Endothelial cell of umbilical vein (primary cell): ENCODE measurements around the gene ICAM1. TPM values are rescaled to one million over a fixed set of nuclear protein-coding genes. Genes with fewer than 3 reads are reported as not detected.

Source experiments
- BruUV-seq: library from RNA; stranded (reverse); fragments of 400-500 nt; replicated peaks from 2 replicates; lab custom pipeline; 2021; lab: Mats Ljungman, UMichigan
- CTCF ChIA-PET: fragments of 300-600, 350-600 bp; sonication (Branson Sonifier 250); formaldehyde crosslinking; loops from one replicate; lab custom pipeline; 2021; ENCODE audit warnings: antibody characterized with exemption, inconsistent platforms; lab: Charles Lee
- POLR2A ChIA-PET: fragments of 300-600, 350-600 bp; sonication (Branson Sonifier 250); formaldehyde crosslinking; loops from one replicate; lab custom pipeline; 2021; ENCODE audit warnings: antibody characterized with exemption, inconsistent platforms; lab: Charles Lee
- DNase-seq: peaks from one replicate; pipeline ENCODE4 v3.0.0-alpha.2; 2011; ENCODE audit warnings: low read depth, low spot score
- FAIRE-seq: peaks from 2 replicates; lab custom pipeline; 2011; peaks lifted over from hg19 to GRCh38; lab: Jason Lieb, UNC
- H2AFZ ChIP-seq: 2 replicates; pipeline ENCODE4 v1.6.0; 2012; ENCODE audit warnings: low read depth, low read length, control low read depth, inconsistent platforms
- H3K27ac ChIP-seq: 2 replicates; pipeline ENCODE4 v1.5.1; 2011; ENCODE audit warnings: low read depth, mild to moderate bottlenecking, control low read depth, low read length, moderate library complexity; ENCODE audit not compliant: insufficient read depth
- H3K27me3 ChIP-seq, 2 experiments: 2 replicates each; pipeline versions ENCODE4 v1.6.0 to v1.6.1; 2011; ENCODE audit warnings: low read length in 2 of 2, mixed read lengths in 1 of 2; ENCODE audit not compliant: control insufficient read depth in 2 of 2, insufficient read depth in 2 of 2
- H3K36me3 ChIP-seq, 2 experiments: 2 replicates in 1 of 2; 3 replicates in 1 of 2; pipeline ENCODE4 v1.5.1; 2011; ENCODE audit warnings: low read length in 2 of 2, mild to moderate bottlenecking in 1 of 2, moderate library complexity in 1 of 2; ENCODE audit not compliant: control insufficient read depth in 2 of 2, insufficient read depth in 2 of 2; ENCODE audit errors: extremely low read depth in 1 of 2
- H3K4me1 ChIP-seq: 3 replicates; pipeline ENCODE4 v1.5.1; 2011; ENCODE audit warnings: mild to moderate bottlenecking, low read length; ENCODE audit not compliant: control insufficient read depth, insufficient read depth; ENCODE audit errors: extremely low read depth
- H3K4me2 ChIP-seq: 2 replicates; pipeline ENCODE4 v1.6.1; 2011; ENCODE audit warnings: low read length, control low read depth, mixed read lengths; ENCODE audit not compliant: insufficient read depth
- H3K4me3 ChIP-seq, 3 experiments: fragments of 200-600 bp in 1 of 3; sonication (generic), shearing (Covaris generic) in 1 of 3; replicated peaks in 1 of 3; 2 replicates each; pipeline ENCODE4 v1.5.1; 2011 to 2016; ENCODE audit warnings: control low read depth in 3 of 3, low read length in 3 of 3, mild to moderate bottlenecking in 2 of 3, inconsistent platforms in 1 of 3, low read depth in 1 of 3, moderate library complexity in 1 of 3; ENCODE audit not compliant: insufficient read depth in 1 of 3
- H3K79me2 ChIP-seq: 2 replicates; pipeline ENCODE4 v1.6.0; 2012; ENCODE audit warnings: low read length, inconsistent platforms; ENCODE audit not compliant: control insufficient read depth, insufficient read depth
- H3K9ac ChIP-seq: replicated peaks from 2 replicates; pipeline ENCODE3; 2011; ENCODE audit warnings: low read length, control low read depth; ENCODE audit not compliant: insufficient read depth; ENCODE audit errors: extremely low read depth
- H3K9me1 ChIP-seq: replicated peaks from 3 replicates; pipeline ENCODE4 v1.6.0; 2011; ENCODE audit warnings: mild to moderate bottlenecking, low read length; ENCODE audit not compliant: control insufficient read depth, insufficient read depth; ENCODE audit errors: extremely low read depth
- H3K9me3 ChIP-seq: replicated peaks from 2 replicates; pipeline ENCODE4 v1.5.1; 2012; ENCODE audit warnings: low read length, inconsistent platforms; ENCODE audit not compliant: control insufficient read depth, insufficient read depth
- H4K20me1 ChIP-seq: replicated peaks from 2 replicates; pipeline ENCODE3; 2011; ENCODE audit warnings: mild to moderate bottlenecking, low read length; ENCODE audit not compliant: control insufficient read depth, insufficient read depth; ENCODE audit errors: extremely low read depth
- CTCF ChIP-seq, 2 donors: IDR thresholded peaks; 1 replicate in 1 of 2; 2 replicates in 1 of 2; pipeline ENCODE4 v1.5.1; 2011; ENCODE audit warnings: low read length in 2 of 2, mild to moderate bottlenecking in 2 of 2, moderate library complexity in 2 of 2, control low read depth in 1 of 2, inconsistent platforms in 1 of 2, low read depth in 1 of 2; ENCODE audit not compliant: insufficient read depth in 1 of 2; ENCODE audit errors: extremely low read depth in 1 of 2
- EZH2 ChIP-seq: IDR thresholded peaks from 2 replicates; pipeline ENCODE4 v1.6.1; 2012; ENCODE audit warnings: borderline replicate concordance, low read depth, mild to moderate bottlenecking, moderate library complexity, low read length, inconsistent platforms; ENCODE audit not compliant: severe bottlenecking
- FOS ChIP-seq: IDR thresholded peaks from 2 replicates; pipeline ENCODE4 v1.6.1; 2011; ENCODE audit warnings: mild to moderate bottlenecking, low read length, moderate library complexity, borderline replicate concordance; ENCODE audit not compliant: insufficient read depth
- GATA2 ChIP-seq: IDR thresholded peaks from 2 replicates; pipeline ENCODE4 v1.7.0; 2011; ENCODE audit warnings: low read depth, mild to moderate bottlenecking, moderate library complexity, mixed read lengths, low read length; ENCODE audit not compliant: insufficient read length, insufficient read depth
- JUN ChIP-seq: IDR thresholded peaks from 2 replicates; pipeline ENCODE4 v1.6.1; 2011; ENCODE audit warnings: borderline replicate concordance, low read depth; ENCODE audit not compliant: insufficient read length, insufficient read depth
- MAX ChIP-seq: IDR thresholded peaks from 2 replicates; pipeline ENCODE4 v1.6.1; 2011; ENCODE audit not compliant: insufficient read depth, insufficient read length
- MYC ChIP-seq: IDR thresholded peaks from one replicate; pipeline ENCODE4 v1.6.1; 2011; ENCODE audit warnings: mild to moderate bottlenecking, low read depth, low read length
- POLR2A ChIP-seq: IDR thresholded peaks from 2 replicates; pipeline ENCODE4 v1.6.1; 2012; ENCODE audit warnings: low read depth, mild to moderate bottlenecking, control low read depth, low read length
- POLR2AphosphoS5 ChIP-seq: IDR thresholded peaks from 2 replicates; pipeline ENCODE4 v1.6.1; 2012; ENCODE audit warnings: low read depth, mild to moderate bottlenecking, control low read depth, low read length, moderate library complexity; ENCODE audit not compliant: insufficient read depth
- dilution Hi-C: fragments of 300-500 bp; cut with MboI; formaldehyde crosslinking; loops from one replicate; pipeline ENCODE4 v1.15.0; 2019; ENCODE audit warnings: low sequenced_read_pairs; ENCODE audit not compliant: extremely low pct_ligation_motif_present
- intact Hi-C: fragments of 100-400 bp; cut with micrococcal nuclease; formaldehyde crosslinking; loops from one replicate; pipeline ENCODE4 v1.10.0; 2022
- polyA plus RNA-seq, 4 experiments: library from polyadenylated mRNA; depleted of rRNA in 3 of 4; stranded (reverse) in 3 of 4; unstranded in 1 of 4; fragments of >200 nt; gene quantifications; 2 replicates each; pipeline versions ENCODE4 v1.2.1 to v1.2.3, GENCODE V29; 2011 to 2012; ENCODE audit warnings: missing spikeins in 1 of 4
- total RNA-seq: library from RNA; stranded (reverse); gene quantifications from 2 replicates; pipeline ENCODE4 v1.2.3, GENCODE V29; 2021

ICAM1 gene
- total and polyA plus RNA-seq, 2 donors (not counting 3 experiments of a cell fraction or from before 2014, with no cell fraction given): 20.5 to 30.4 TPM

DNA sequence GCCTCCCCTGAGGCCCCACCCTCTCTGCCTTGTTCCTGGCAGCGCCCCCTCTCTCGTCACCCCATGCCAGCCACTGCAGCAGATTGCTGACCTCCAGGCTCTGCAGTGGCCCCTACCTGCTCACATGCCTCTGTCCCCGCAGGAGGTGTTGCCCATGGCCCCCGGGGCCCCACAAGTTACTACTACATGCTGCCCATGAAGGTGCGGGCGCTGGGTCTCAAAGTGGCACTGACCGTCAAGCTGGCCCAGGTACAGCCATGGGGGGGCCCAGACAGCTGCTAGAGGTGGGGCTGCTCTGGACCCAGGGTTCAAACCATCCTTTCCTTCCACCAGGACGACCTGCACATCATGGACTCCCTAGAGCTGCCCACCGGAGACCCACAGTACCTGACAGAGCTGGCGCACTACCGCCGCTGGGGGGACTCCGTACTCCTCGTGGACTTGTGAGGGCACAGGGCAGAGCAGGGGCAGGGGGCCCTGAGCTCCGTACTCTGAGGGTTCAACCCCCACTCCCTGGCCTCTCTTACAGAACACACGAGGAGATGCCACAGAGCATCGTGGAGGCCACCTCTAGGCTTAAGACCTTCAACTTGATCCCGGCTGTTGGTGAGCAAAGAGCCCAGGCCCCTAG is 12.7 kb upstream of the ICAM1 start:
- dilution Hi-C loops (no loop called here), intact Hi-C loops (no loop called here)
- Histone ChIP-seq H3K79me2 (peaks cover 9% of the 10 kb centered on the region), H4K20me1 (no peaks in the 10 kb centered on the region), H3K9me1 (no peaks in the 10 kb centered on the region), H3K9me3 (no peaks in the 10 kb centered on the region), H3K4me2 (no peak overlapping the region), H3K4me1 (no peaks in the 10 kb centered on the region), H3K4me3 (no peak overlapping the region), H2AFZ (no peak overlapping the region), H3K9ac (no peak overlapping the region), H3K36me3 (peaks cover 6 to 18% of the 10 kb centered on the region in 2 experiments), H3K27ac (no peak overlapping the region), H3K27me3 (no peaks in the 10 kb centered on the region)
- ChIA-PET POLR2A (interaction anchor here (0.6 to 2.0 kb wide), 3 partner anchors 127 to 133 kb away, joined by 5 to 13 read pairs (median 6); no protein-coding TSS in a partner anchor), CTCF (interaction anchor here (0.6 to 10.0 kb wide), 49 partner anchors 8 to 338 kb away, joined by 3 to 606 read pairs (median 6); partner anchors contain the start of genes CDC37, COL5A3, FDX2 and ICAM1)
- TF ChIP-seq MAX: no peak
- TF ChIP-seq POLR2A: no peak
- no peak for TF ChIP-seq POLR2AphosphoS5
- TF ChIP-seq CTCF (IDR thresholded peaks at IDR 0.05; ENCODE audit: extremely low read depth in 1 of 2, insufficient read depth in 1 of 2, low read depth in 1 of 2, low read length in 2 of 2): no peak
- no peak for TF ChIP-seq GATA2
- TF ChIP-seq EZH2: no peak
- no peak for TF ChIP-seq JUN
- no peak for TF ChIP-seq FOS
- no peak for TF ChIP-seq MYC
- no TSS peak for BruUV-seq
- no peak for FAIRE-seq
- DNase-seq: no peak
